ENCODE data around the gene DOCK9. TPM values are rescaled to one million over a fixed set of nuclear protein-coding genes. Genes with fewer than 3 reads are reported as not detected.

Gene DOCK9
- total and polyA plus RNA-seq, 2 donors (not counting 3 experiments of a cell fraction or from before 2014, with no cell fraction given) = 147 to 323 TPM

- Histone ChIP-seq H2AFZ (ENCODE audit: low read depth, low read length) (no peak overlapping the region), H3K4me1 (ENCODE audit: control insufficient read depth, extremely low read depth, insufficient read depth, low read length) (no peaks in the 10 kb centered on the region)
- no TSS peak for BruUV-seq (replicated peaks)
Observed at GRCh38 chr13:98989469-98990235, 11.8 kb upstream of the DOCK9 start.

More at GRCh38 chr13:98989469-98990235, 11.8 kb upstream of the DOCK9 start:
- H3K79me2 ChIP-seq (ENCODE audit: control insufficient read depth, insufficient read depth, low read length) = no peaks in the 10 kb centered on the region
- no peak overlapping the region for H3K4me2 ChIP-seq (ENCODE audit: insufficient read depth, low read length)
- POLR2A ChIA-PET = interaction anchor here (0.6 kb wide), 1 partner anchor 483 kb away, joined by 6 read pairs; no protein-coding TSS in a partner anchor
- H4K20me1 ChIP-seq (replicated peaks; ENCODE audit: control insufficient read depth, extremely low read depth, insufficient read depth, low read length) = no peaks in the 10 kb centered on the region
- CTCF ChIA-PET = interaction anchor here (1.0 kb wide), 1 partner anchor 150 kb away, joined by 4 read pairs; no protein-coding TSS in a partner anchor
- TF ChIP-seq POLR2AphosphoS5 (IDR thresholded peaks at IDR 0.05; ENCODE audit: insufficient read depth, low read depth, low read length) (no peak), JUN (IDR thresholded peaks at IDR 0.05; ENCODE audit: borderline replicate concordance, insufficient read depth, insufficient read length, low read depth) (no peak), POLR2A (IDR thresholded peaks at IDR 0.05; ENCODE audit: low read depth, low read length) (no peak), GATA2 (IDR thresholded peaks at IDR 0.05; ENCODE audit: insufficient read depth, insufficient read length, low read depth, low read length) (no peak), EZH2 (IDR thresholded peaks at IDR 0.05; ENCODE audit: borderline replicate concordance, low read depth, low read length, severe bottlenecking) (no peak), MYC (IDR thresholded peaks at IDR 0.05; ENCODE audit: low read depth, low read length) (no peak), FOS (IDR thresholded peaks at IDR 0.05; ENCODE audit: borderline replicate concordance, insufficient read depth, low read length) (no peak)
- TF ChIP-seq, protein P1, sequence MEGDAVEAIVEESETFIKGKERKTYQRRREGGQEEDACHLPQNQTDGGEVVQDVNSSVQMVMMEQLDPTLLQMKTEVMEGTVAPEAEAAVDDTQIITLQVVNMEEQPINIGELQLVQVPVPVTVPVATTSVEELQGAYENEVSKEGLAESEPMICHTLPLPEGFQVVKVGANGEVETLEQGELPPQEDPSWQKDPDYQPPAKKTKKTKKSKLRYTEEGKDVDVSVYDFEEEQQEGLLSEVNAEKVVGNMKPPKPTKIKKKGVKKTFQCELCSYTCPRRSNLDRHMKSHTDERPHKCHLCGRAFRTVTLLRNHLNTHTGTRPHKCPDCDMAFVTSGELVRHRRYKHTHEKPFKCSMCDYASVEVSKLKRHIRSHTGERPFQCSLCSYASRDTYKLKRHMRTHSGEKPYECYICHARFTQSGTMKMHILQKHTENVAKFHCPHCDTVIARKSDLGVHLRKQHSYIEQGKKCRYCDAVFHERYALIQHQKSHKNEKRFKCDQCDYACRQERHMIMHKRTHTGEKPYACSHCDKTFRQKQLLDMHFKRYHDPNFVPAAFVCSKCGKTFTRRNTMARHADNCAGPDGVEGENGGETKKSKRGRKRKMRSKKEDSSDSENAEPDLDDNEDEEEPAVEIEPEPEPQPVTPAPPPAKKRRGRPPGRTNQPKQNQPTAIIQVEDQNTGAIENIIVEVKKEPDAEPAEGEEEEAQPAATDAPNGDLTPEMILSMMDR (IDR thresholded peaks at IDR 0.05; ENCODE audit: extremely low read depth in 1 of 2, insufficient read depth in 1 of 2, low read depth in 1 of 2, low read length in 2 of 2) = no peak
- TF ChIP-seq, protein P2, sequence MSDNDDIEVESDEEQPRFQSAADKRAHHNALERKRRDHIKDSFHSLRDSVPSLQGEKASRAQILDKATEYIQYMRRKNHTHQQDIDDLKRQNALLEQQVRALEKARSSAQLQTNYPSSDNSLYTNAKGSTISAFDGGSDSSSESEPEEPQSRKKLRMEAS (IDR thresholded peaks at IDR 0.05; ENCODE audit: insufficient read depth, insufficient read length) = no peak
- FAIRE-seq (no peak), DNase-seq (ENCODE audit: low read depth, low spot score) (no peak)
- no peaks in the 10 kb centered on the region for H3K9me3 ChIP-seq (replicated peaks; ENCODE audit: control insufficient read depth, insufficient read depth, low read length)
- dilution Hi-C loops (cut with MboI; ENCODE audit: extremely low pct_ligation_motif_present, low sequenced_read_pairs) = no loop called here
- no peaks in the 10 kb centered on the region for H3K27me3 ChIP-seq (ENCODE audit: control insufficient read depth in 2 of 2, insufficient read depth in 2 of 2, low read length in 2 of 2)
- H3K4me3 ChIP-seq (replicated peaks in 1 of 3; ENCODE audit: insufficient read depth in 1 of 3, low read depth in 1 of 3, low read length in 3 of 3) = no peak overlapping the region
- H3K27ac ChIP-seq (ENCODE audit: insufficient read depth, low read depth, low read length) = no peak overlapping the region
- no peak overlapping the region for H3K9ac ChIP-seq (replicated peaks; ENCODE audit: extremely low read depth, insufficient read depth, low read length)
- intact Hi-C loops (cut with micrococcal nuclease) = no loop called here
- peaks cover 0 to 2% of the 10 kb centered on the region in 2 experiments for H3K36me3 ChIP-seq (ENCODE audit: control insufficient read depth in 2 of 2, extremely low read depth in 1 of 2, insufficient read depth in 2 of 2, low read length in 2 of 2)
- no peaks in the 10 kb centered on the region for H3K9me1 ChIP-seq (replicated peaks; ENCODE audit: control insufficient read depth, extremely low read depth, insufficient read depth, low read length)

Measured in endothelial cell of umbilical vein (primary cell).